IPS-20b (cell line): Measurements from ENCODE around the gene C7.
A peak's percentile ranks its signal among the peaks of the same experiment; 100 is the strongest.
"Not testable (repeated sequence)": the region's sequence is repeated elsewhere in the genome, so short reads cannot be mapped to it uniquely, and the experiment has no call there.

ENCODE experiments used
- H3K27ac ChIP-seq: one replicate; pipeline ENCODE4 v1.5.1; 2013; ENCODE audit warnings: low read length
- H3K27me3 ChIP-seq: 2 replicates; pipeline ENCODE4 v1.6.1; 2013; ENCODE audit warnings: mild to moderate bottlenecking, low read length, inconsistent platforms; ENCODE audit not compliant: insufficient read depth
- H3K36me3 ChIP-seq: 2 replicates; pipeline ENCODE4 v1.6.1; 2013; ENCODE audit warnings: low read depth, mild to moderate bottlenecking, inconsistent platforms, low read length, moderate library complexity; ENCODE audit not compliant: insufficient read depth
- H3K4me1 ChIP-seq: 2 replicates; pipeline ENCODE4 v1.6.1; 2013; ENCODE audit warnings: mild to moderate bottlenecking, control low read depth, inconsistent platforms, low read length, moderate library complexity; ENCODE audit not compliant: insufficient read depth
- H3K4me3 ChIP-seq: 2 replicates; pipeline ENCODE4 v1.5.1; 2013; ENCODE audit warnings: mild to moderate bottlenecking, low read length, inconsistent platforms
- H3K9ac ChIP-seq: 2 replicates; pipeline ENCODE4 v1.6.1; 2013; ENCODE audit warnings: low read depth, mild to moderate bottlenecking, inconsistent platforms, low read length, moderate library complexity
- H3K9me3 ChIP-seq: 2 replicates; pipeline ENCODE4 v1.6.1; 2013; ENCODE audit warnings: mild to moderate bottlenecking, low read depth, low read length, inconsistent platforms; ENCODE audit not compliant: insufficient read depth

C7 gene

GRCh38 chr5:40882291-40882690 lies 27.0 kb upstream of the C7 start:
- peaks cover 15% of the 10 kb centered on the region; the same call in 1 of the 2 replicates for H3K9me3 ChIP-seq
- H3K27ac ChIP-seq, result no peak overlapping the region
- no peak overlapping the region for H3K9ac ChIP-seq
- H3K4me1 ChIP-seq, result no peaks in the 10 kb centered on the region
- H3K36me3 ChIP-seq, result no peaks in the 10 kb centered on the region
- H3K4me3 ChIP-seq, result no peak overlapping the region
- no peaks in the 10 kb centered on the region for H3K27me3 ChIP-seq

GRCh38 chr5:40883051-40883450 lies 26.2 kb upstream of the C7 start:
- not testable (repeated sequence) for H3K9ac ChIP-seq, H3K27ac ChIP-seq, H3K36me3 ChIP-seq, H3K4me3 ChIP-seq, H3K27me3 ChIP-seq, H3K4me1 ChIP-seq
- peaks cover 15% of the 10 kb centered on the region; the same call in 1 of the 2 replicates for H3K9me3 ChIP-seq

- H3K4me3 ChIP-seq, result peak overlapping the region; percentile 16; the same call in 1 of the 2 replicates
- not testable (repeated sequence) for H3K36me3 ChIP-seq, H3K27ac ChIP-seq, H3K27me3 ChIP-seq, H3K9me3 ChIP-seq, H3K4me1 ChIP-seq
- peak overlapping the region; percentile 53; the same call in 1 of the 2 replicates for H3K9ac ChIP-seq
These were observed 13.6 kb upstream of the C7 start for GRCh38 chr5:40895440-40896425.

- Histone ChIP-seq H3K4me3 (no peak overlapping the region), H3K27ac (no peak overlapping the region), H3K4me1 (no peaks in the 10 kb centered on the region; the same call in 1 of the 2 replicates), H3K27me3 (no peaks in the 10 kb centered on the region), H3K9me3 (no peaks in the 10 kb centered on the region), H3K9ac (no peak overlapping the region), H3K36me3 (no peaks in the 10 kb centered on the region)
These were observed 4.9 kb upstream of the C7 start for GRCh38 chr5:40904205-40904993.

- H3K27ac ChIP-seq, result no peak overlapping the region
- no peaks in the 10 kb centered on the region for H3K36me3 ChIP-seq
- H3K27me3 ChIP-seq, result no peaks in the 10 kb centered on the region
- no peak overlapping the region for H3K4me3 ChIP-seq
- no peaks in the 10 kb centered on the region; the same call in 1 of the 2 replicates for H3K4me1 ChIP-seq
- no peak overlapping the region for H3K9ac ChIP-seq
- H3K9me3 ChIP-seq, result no peaks in the 10 kb centered on the region
These were observed 4.3 kb upstream of the C7 start for GRCh38 chr5:40904994-40905306.

GRCh38 chr5:40906351-40906751 lies 2.9 kb upstream of the C7 start:
- no peaks in the 10 kb centered on the region for H3K36me3 ChIP-seq
- H3K4me3 ChIP-seq, result no peak overlapping the region
- H3K9me3 ChIP-seq, result no peaks in the 10 kb centered on the region
- H3K27ac ChIP-seq, result no peak overlapping the region
- H3K27me3 ChIP-seq, result no peaks in the 10 kb centered on the region
- no peaks in the 10 kb centered on the region; the same call in 1 of the 2 replicates for H3K4me1 ChIP-seq
- H3K9ac ChIP-seq, result no peak overlapping the region

- H3K4me1 ChIP-seq, result no peaks in the 10 kb centered on the region; the same call in 1 of the 2 replicates
- no peaks in the 10 kb centered on the region for H3K36me3 ChIP-seq
- H3K9ac ChIP-seq, result no peak overlapping the region
- H3K27me3 ChIP-seq, result no peaks in the 10 kb centered on the region
- no peak overlapping the region for H3K4me3 ChIP-seq
- H3K9me3 ChIP-seq, result no peaks in the 10 kb centered on the region
- no peak overlapping the region for H3K27ac ChIP-seq
These were observed 426 bp downstream of the C7 start for GRCh38 chr5:40909723-40910122.

- no peak overlapping the region for H3K27ac ChIP-seq
- H3K4me1 ChIP-seq, result peaks cover 5% of the 10 kb centered on the region; the same call in 1 of the 2 replicates
- no peaks in the 10 kb centered on the region for H3K9me3 ChIP-seq
- no peaks in the 10 kb centered on the region for H3K27me3 ChIP-seq
- H3K4me3 ChIP-seq, result no peak overlapping the region
- no peak overlapping the region for H3K9ac ChIP-seq
- H3K36me3 ChIP-seq, result no peaks in the 10 kb centered on the region
These were observed 2.0 kb downstream of the C7 start for GRCh38 chr5:40911266-40911665.

GRCh38 chr5:40914835-40915234 lies 5.5 kb downstream of the C7 start:
- Histone ChIP-seq H3K4me1 (peaks cover 7% of the 10 kb centered on the region; the same call in 1 of the 2 replicates), H3K9ac (no peak overlapping the region), H3K9me3 (0 out of 2 replicates have a peak, but pooled peaks cover 2% of the 10 kb centered on the region), H3K4me3 (no peak overlapping the region), H3K27me3 (no peaks in the 10 kb centered on the region), H3K36me3 (no peaks in the 10 kb centered on the region), H3K27ac (no peak overlapping the region)

GRCh38 chr5:40915341-40915926 lies 6.1 kb downstream of the C7 start:
- H3K36me3 ChIP-seq, result no peaks in the 10 kb centered on the region

GRCh38 chr5:40916226-40916625 lies 6.9 kb downstream of the C7 start:
- no peak overlapping the region for H3K27ac ChIP-seq
- no peak overlapping the region for H3K9ac ChIP-seq

More at GRCh38 chr5:40915341-40915926, 6.1 kb downstream of the C7 start:
- no peak overlapping the region for H3K27ac ChIP-seq
- peaks cover 7% of the 10 kb centered on the region; the same call in 1 of the 2 replicates for H3K4me1 ChIP-seq
- no peak overlapping the region for H3K4me3 ChIP-seq
- H3K9ac ChIP-seq, result no peak overlapping the region
- H3K9me3 ChIP-seq, result 0 out of 2 replicates have a peak, but pooled peaks cover 4% of the 10 kb centered on the region
- no peaks in the 10 kb centered on the region for H3K27me3 ChIP-seq

More at GRCh38 chr5:40916226-40916625, 6.9 kb downstream of the C7 start:
- Histone ChIP-seq H3K9me3 (peaks cover 4% of the 10 kb centered on the region; the same call in 1 of the 2 replicates), H3K4me1 (peaks cover 7% of the 10 kb centered on the region; the same call in 1 of the 2 replicates), H3K27me3 (no peaks in the 10 kb centered on the region), H3K36me3 (no peaks in the 10 kb centered on the region), H3K4me3 (no peak overlapping the region)
